GM19397 (cell line): ENCODE results near the gene LTBP3.

ENCODE experiments used
- ATAC-seq: cut with Tn5 transposase; IDR thresholded peaks from one replicate; pipeline ENCODE4 v1.9.1; 2021; ENCODE audit warnings: mild to moderate bottlenecking, moderate library complexity; ENCODE audit not compliant: unreplicated experiment

The LTBP3 gene

GRCh38 chr11:65586247-65586630 is 28.1 kb upstream of the LTBP3 start:
- ATAC-seq = no peak

- ATAC-seq = no peak
Observed at GRCh38 chr11:65585396-65586246, 27.5 kb upstream of the LTBP3 start.

- ATAC-seq = no peak
Observed at GRCh38 chr11:65584723-65585171, 26.6 kb upstream of the LTBP3 start.

- no peak for ATAC-seq
Observed at GRCh38 chr11:65584106-65584505, 25.9 kb upstream of the LTBP3 start.

GRCh38 chr11:65583589-65583988 is 25.4 kb upstream of the LTBP3 start:
- no peak for ATAC-seq

- ATAC-seq = no peak
Observed at GRCh38 chr11:65581928-65582327, 23.8 kb upstream of the LTBP3 start.

- ATAC-seq = no peak
Observed at GRCh38 chr11:65580756-65581155, 22.6 kb upstream of the LTBP3 start.

- ATAC-seq = no peak
Observed at GRCh38 chr11:65580031-65580692, 22.0 kb upstream of the LTBP3 start.

- no peak for ATAC-seq
Observed at GRCh38 chr11:65579291-65579690, 21.1 kb upstream of the LTBP3 start.

- ATAC-seq = no peak
Observed at GRCh38 chr11:65578667-65579066, 20.5 kb upstream of the LTBP3 start.

GRCh38 chr11:65578134-65578533 is 20.0 kb upstream of the LTBP3 start:
- ATAC-seq = no peak

GRCh38 chr11:65577756-65578109 is 19.6 kb upstream of the LTBP3 start:
- ATAC-seq = no peak

GRCh38 chr11:65576867-65577755 is 19.0 kb upstream of the LTBP3 start:
- no peak for ATAC-seq

- no peak for ATAC-seq
Observed at GRCh38 chr11:65576232-65576866, 18.2 kb upstream of the LTBP3 start.

- ATAC-seq = peak; percentile 27
Observed at GRCh38 chr11:65575568-65576231, 17.5 kb upstream of the LTBP3 start, which contains the start of gene EHBP1L1. Gene EHBP1L1, plus strand, starts transcription at chr11:65576053. Its CDS starts 250 bp downstream, at chr11:65576303.

- no peak for ATAC-seq
Observed at GRCh38 chr11:65574811-65575567, 16.8 kb upstream of the LTBP3 start.

- no peak for ATAC-seq
Observed at GRCh38 chr11:65574109-65574810, 16.1 kb upstream of the LTBP3 start.

- no peak for ATAC-seq
Observed at GRCh38 chr11:65573391-65574079, 15.4 kb upstream of the LTBP3 start.
